Measurements from ENCODE around the gene IRF7.

The IRF7 gene

GRCh38 chr11:584287-584686 is 31.5 kb downstream of the IRF7 start:
- TF ChIP-seq, protein P1, sequence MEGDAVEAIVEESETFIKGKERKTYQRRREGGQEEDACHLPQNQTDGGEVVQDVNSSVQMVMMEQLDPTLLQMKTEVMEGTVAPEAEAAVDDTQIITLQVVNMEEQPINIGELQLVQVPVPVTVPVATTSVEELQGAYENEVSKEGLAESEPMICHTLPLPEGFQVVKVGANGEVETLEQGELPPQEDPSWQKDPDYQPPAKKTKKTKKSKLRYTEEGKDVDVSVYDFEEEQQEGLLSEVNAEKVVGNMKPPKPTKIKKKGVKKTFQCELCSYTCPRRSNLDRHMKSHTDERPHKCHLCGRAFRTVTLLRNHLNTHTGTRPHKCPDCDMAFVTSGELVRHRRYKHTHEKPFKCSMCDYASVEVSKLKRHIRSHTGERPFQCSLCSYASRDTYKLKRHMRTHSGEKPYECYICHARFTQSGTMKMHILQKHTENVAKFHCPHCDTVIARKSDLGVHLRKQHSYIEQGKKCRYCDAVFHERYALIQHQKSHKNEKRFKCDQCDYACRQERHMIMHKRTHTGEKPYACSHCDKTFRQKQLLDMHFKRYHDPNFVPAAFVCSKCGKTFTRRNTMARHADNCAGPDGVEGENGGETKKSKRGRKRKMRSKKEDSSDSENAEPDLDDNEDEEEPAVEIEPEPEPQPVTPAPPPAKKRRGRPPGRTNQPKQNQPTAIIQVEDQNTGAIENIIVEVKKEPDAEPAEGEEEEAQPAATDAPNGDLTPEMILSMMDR (IDR thresholded peaks at IDR 0.05; ENCODE audit: low read depth, low read length): no peak
- no peak for DNase-seq (ENCODE audit: extremely low read depth, low read depth)

DNA sequence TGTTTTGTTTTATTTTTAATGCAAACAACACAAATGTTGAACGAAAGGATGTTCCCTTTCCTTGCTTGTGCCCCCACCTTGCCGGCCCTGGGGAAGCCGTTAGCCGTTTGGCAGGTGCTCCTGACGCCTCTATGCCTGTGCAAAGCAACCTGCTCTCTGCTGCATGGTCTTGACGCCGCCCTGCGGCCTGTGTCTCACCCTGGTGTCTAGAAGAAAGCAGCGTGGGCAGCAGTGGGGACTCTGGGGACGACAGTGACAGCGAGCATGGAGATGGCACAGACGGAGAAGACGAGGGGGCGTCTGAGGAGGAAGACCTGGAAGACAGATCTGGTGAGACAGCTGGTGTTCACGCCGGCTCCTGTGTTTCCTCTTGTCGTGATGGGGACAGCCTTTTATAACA is 34.0 kb downstream of the IRF7 start:
- DNase-seq (ENCODE audit: extremely low read depth, low read depth): no peak
- TF ChIP-seq, protein P1 (IDR thresholded peaks at IDR 0.05; ENCODE audit: low read depth, low read length): no peak

DNA sequence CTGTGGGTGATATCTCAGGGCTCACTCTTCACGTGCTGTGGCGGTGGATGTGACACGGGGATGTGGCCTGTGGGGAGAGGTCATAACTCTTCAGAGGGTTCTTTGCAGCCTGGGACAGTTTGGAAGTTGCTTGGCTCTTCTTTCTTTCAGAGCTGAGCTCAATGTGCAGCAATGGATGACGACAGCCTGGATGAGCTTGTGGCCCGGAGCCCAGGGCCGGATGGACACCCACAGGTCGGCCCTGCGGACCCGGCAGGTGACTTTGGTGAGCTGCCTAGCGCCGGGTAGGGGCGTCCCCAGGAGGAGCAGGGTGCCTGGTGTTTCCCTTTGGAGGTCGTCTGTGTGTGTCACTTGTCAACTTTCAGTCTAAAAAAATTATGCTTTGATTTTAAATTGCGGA is 34.4 kb downstream of the IRF7 start:
- TF ChIP-seq, protein P1 (IDR thresholded peaks at IDR 0.05; ENCODE audit: low read depth, low read length): no peak

DNA sequence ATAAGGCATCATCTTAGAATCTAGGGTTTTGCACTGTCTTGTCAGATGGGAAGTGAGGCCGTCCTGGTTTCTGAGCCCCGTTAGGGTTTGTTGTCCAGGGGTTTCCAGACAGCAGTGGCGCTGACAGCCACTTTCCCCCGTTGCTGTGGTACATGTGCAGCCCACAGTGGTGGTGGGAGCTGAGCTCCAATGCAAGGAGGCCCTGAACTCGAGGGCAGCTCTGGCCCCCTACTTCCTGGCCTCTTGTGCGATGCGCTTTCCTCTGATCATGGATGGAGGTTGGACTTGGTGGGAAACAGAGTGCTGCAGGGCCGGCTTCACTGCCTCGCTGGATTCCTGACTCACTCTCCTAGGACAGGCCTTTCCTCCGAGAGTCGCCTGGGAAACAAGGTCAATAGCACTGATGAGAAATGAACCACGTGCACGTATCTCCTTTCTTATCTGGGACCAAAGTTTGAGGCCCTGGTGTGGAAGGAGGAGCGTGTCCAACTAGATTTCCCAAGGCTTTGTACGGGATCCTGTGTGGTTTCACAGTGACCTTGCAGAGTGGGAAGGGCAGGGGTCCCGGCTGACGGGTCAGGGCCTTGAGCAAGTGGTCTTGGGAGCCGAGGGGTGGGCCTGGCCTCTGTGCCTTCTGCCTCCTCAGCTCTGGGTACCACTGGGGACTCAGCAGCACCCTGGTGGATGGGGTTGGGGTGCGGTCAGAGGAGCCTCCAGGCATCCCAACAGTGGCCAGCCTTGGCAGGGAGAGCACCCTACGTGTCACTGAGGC is 35.7 kb downstream of the IRF7 start:
- TF ChIP-seq, protein P1 (IDR thresholded peaks at IDR 0.05; ENCODE audit: low read depth, low read length): no peak

More for the DNA sequence above, 34.4 kb downstream of the IRF7 start:
- DNase-seq (ENCODE audit: extremely low read depth, low read depth): no peak

DNA sequence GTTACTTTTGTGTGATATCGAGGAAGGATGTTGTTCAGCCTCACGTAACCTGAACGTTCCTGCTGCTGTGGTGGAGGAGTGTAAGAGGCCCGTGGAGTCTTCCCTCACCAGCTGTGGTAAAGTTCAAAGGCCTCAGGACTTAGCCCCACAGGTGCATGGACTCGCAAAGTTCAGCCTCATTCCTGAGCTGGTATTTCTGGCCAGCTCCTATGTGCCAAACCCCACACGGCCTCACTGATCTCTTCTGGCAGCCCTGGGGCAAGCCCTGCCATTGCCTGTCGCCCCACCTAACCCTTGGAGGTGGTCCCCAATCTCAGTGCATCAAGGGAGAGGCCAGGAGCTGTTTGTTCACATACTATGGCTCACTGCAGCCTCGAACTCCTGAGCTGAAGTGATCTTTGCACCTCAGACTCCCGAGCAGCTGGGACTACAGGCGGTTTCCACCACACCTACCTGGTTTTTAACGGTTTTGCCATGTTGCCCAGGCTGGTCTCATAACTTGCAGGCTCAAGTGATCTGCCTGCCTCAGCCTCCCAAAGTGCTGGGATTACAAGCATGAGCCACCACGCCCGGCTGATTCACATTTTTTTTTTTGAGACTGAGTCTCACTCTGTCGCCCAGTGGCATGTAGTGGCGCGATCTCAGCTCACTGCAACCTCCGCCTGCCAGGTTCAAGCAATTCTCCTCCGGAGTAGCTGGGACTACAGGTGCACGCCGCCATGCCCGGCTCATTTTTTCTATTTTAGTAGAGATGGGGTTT is 37.3 kb downstream of the IRF7 start:
- DNase-seq (ENCODE audit: extremely low read depth, low read depth): no peak
- TF ChIP-seq, protein P1 (IDR thresholded peaks at IDR 0.05; ENCODE audit: low read depth, low read length): no peak

More for the DNA sequence above, 35.7 kb downstream of the IRF7 start:
- no peak for DNase-seq (ENCODE audit: extremely low read depth, low read depth)

DNA sequence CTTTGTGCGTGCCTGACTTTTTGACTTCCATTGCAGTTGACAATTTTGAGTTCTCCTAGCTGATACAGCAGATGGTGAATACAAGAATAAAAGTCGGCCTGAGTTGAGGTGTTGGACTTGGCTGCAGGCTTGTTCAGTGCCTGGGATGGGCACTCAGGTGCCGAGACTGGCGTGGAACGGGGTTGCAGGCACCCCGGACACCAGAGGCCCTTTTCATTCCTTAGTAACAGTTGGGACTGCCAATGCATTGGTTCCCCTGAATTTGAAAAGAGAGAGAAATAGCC is 38.2 kb downstream of the IRF7 start:
- no peak for DNase-seq (ENCODE audit: extremely low read depth, low read depth)
- TF ChIP-seq, protein P1 (IDR thresholded peaks at IDR 0.05; ENCODE audit: low read depth, low read length): no peak
